LNCaP clone FGC (cell line): ENCODE data around the gene COL27A1.

Source experiments
- DNase-seq: peaks from one replicate; pipeline ENCODE4 v3.0.0-alpha.2; 2011; ENCODE audit warnings: low read depth
- H3K4me3 ChIP-seq: 2 replicates; pipeline ENCODE4 v1.5.1; 2011; ENCODE audit warnings: mild to moderate bottlenecking, low read depth, low read length, control low read depth
- CTCF ChIP-seq: IDR thresholded peaks from 2 replicates; pipeline ENCODE4 v1.5.1; 2012; ENCODE audit warnings: mild to moderate bottlenecking; ENCODE audit not compliant: control insufficient read depth, insufficient read depth; ENCODE audit errors: extremely low read depth

The COL27A1 gene

DNA sequence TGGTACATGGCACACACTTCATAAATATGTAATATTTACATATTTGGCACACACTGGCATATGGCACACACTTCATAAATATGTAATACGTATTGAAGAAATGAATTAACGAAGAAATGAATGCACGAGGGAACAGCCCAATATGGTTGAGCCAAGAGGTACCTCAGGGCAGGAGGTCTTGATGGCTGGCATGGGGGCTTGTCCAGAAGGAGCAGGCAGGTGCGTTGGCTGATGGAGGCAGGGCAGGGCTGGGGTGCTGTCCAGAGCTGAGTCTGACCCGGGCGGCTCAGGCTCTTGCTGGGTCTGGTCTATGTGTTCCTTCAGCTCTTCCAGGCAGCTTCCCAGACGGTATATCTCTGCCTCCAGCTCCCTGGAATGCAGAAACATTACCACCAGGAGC is 206.2 kb downstream of the COL27A1 start:
- no peak for DNase-seq
- H3K4me3 ChIP-seq = no peak overlapping the region
- no peak for TF ChIP-seq CTCF
